Islet precursor cell (in vitro differentiated cells): ENCODE data around the gene CTSH.
"Not testable (repeated sequence)": the region's sequence is repeated elsewhere in the genome, so short reads cannot be mapped to it uniquely, and the experiment has no call there.

Experiments
- DNase-seq: peaks from one replicate; pipeline ENCODE4 v3.0.0-alpha.2; 2018

Gene CTSH

GRCh38 chr15:78921940-78922339 is 22.9 kb downstream of the CTSH start:
- DNase-seq = peak; percentile 36

GRCh38 chr15:78921517-78921916 is 23.3 kb downstream of the CTSH start:
- no peak for DNase-seq

- DNase-seq = no peak
Measured at GRCh38 chr15:78917888-78918287, 27.0 kb downstream of the CTSH start.

- no peak for DNase-seq
Measured at GRCh38 chr15:78916088-78916487, 28.8 kb downstream of the CTSH start.

GRCh38 chr15:78915341-78916087 is 29.3 kb downstream of the CTSH start:
- DNase-seq = no peak

- no peak for DNase-seq
Measured at GRCh38 chr15:78914027-78914764, 30.6 kb downstream of the CTSH start.

GRCh38 chr15:78913012-78913411 is 31.8 kb downstream of the CTSH start:
- DNase-seq = no peak

- DNase-seq = no peak
Measured at GRCh38 chr15:78912316-78912715, 32.5 kb downstream of the CTSH start.

- DNase-seq = no peak
Measured at GRCh38 chr15:78910271-78910670, 34.6 kb downstream of the CTSH start.

GRCh38 chr15:78909791-78910228 is 35.0 kb downstream of the CTSH start:
- DNase-seq = no peak

GRCh38 chr15:78909160-78909695 is 35.6 kb downstream of the CTSH start:
- no peak for DNase-seq

GRCh38 chr15:78907577-78907976 is 37.3 kb downstream of the CTSH start:
- DNase-seq = no peak

GRCh38 chr15:78906316-78906620 is 38.6 kb downstream of the CTSH start:
- DNase-seq = no peak

- DNase-seq = no peak
Measured at GRCh38 chr15:78904599-78905358, 40.1 kb downstream of the CTSH start.

- not testable (repeated sequence) for DNase-seq
Measured at GRCh38 chr15:78902281-78903032, 42.4 kb downstream of the CTSH start.

GRCh38 chr15:78900819-78901533 is 43.9 kb downstream of the CTSH start:
- not testable (repeated sequence) for DNase-seq

- no peak for DNase-seq
Measured at GRCh38 chr15:78898540-78898939, 46.3 kb downstream of the CTSH start.

GRCh38 chr15:78895471-78895870 is 49.4 kb downstream of the CTSH start:
- no peak for DNase-seq

- no peak for DNase-seq
Measured at GRCh38 chr15:78893538-78893937, 51.3 kb downstream of the CTSH start.

GRCh38 chr15:78889000-78889399 is 55.8 kb downstream of the CTSH start:
- DNase-seq = no peak

GRCh38 chr15:78881681-78882080 is 63.2 kb downstream of the CTSH start:
- DNase-seq = no peak

GRCh38 chr15:78880813-78881212 is 64.0 kb downstream of the CTSH start:
- DNase-seq = no peak
